GM19193 (cell line): Measurements from ENCODE around the gene HDAC10.

ENCODE experiments used
- POLR2A ChIP-seq: IDR thresholded peaks from 4 replicates; pipeline ENCODE4 v1.6.1; 2011; ENCODE audit not compliant: insufficient read depth, insufficient read length; ENCODE audit errors: extremely low read depth

Gene HDAC10

GRCh38 chr22:50278461-50278860 lies 27.4 kb upstream of the HDAC10 start:
- TF ChIP-seq POLR2A = no peak

- no peak for TF ChIP-seq POLR2A
These were observed 26.7 kb upstream of the HDAC10 start for GRCh38 chr22:50277761-50278160.

- no peak for TF ChIP-seq POLR2A
These were observed 25.1 kb upstream of the HDAC10 start for GRCh38 chr22:50276143-50276542.

- TF ChIP-seq POLR2A = no peak
These were observed 24.4 kb upstream of the HDAC10 start for GRCh38 chr22:50275181-50276055.

GRCh38 chr22:50274771-50275170 lies 23.7 kb upstream of the HDAC10 start:
- TF ChIP-seq POLR2A = no peak

GRCh38 chr22:50274311-50274710 lies 23.2 kb upstream of the HDAC10 start:
- no peak for TF ChIP-seq POLR2A

GRCh38 chr22:50272044-50272802 lies 21.2 kb upstream of the HDAC10 start:
- no peak for TF ChIP-seq POLR2A

GRCh38 chr22:50271519-50271970 lies 20.5 kb upstream of the HDAC10 start:
- no peak for TF ChIP-seq POLR2A

- no peak for TF ChIP-seq POLR2A
These were observed 19.8 kb upstream of the HDAC10 start for GRCh38 chr22:50270666-50271394.

GRCh38 chr22:50269970-50270665 lies 19.1 kb upstream of the HDAC10 start, which contains the start of gene MAPK11:
MAPK11 (minus strand) TSS chr22:50270380; CDS start chr22:50270292, 88 bp downstream.
- no peak for TF ChIP-seq POLR2A

- no peak for TF ChIP-seq POLR2A
These were observed 18.5 kb upstream of the HDAC10 start for GRCh38 chr22:50269573-50269969.

- no peak for TF ChIP-seq POLR2A
These were observed 17.6 kb upstream of the HDAC10 start for GRCh38 chr22:50268655-50269113.

GRCh38 chr22:50267591-50268390 lies 16.7 kb upstream of the HDAC10 start:
- TF ChIP-seq POLR2A = no peak
